ENCODE data around the gene LRRC8D.

DNA sequence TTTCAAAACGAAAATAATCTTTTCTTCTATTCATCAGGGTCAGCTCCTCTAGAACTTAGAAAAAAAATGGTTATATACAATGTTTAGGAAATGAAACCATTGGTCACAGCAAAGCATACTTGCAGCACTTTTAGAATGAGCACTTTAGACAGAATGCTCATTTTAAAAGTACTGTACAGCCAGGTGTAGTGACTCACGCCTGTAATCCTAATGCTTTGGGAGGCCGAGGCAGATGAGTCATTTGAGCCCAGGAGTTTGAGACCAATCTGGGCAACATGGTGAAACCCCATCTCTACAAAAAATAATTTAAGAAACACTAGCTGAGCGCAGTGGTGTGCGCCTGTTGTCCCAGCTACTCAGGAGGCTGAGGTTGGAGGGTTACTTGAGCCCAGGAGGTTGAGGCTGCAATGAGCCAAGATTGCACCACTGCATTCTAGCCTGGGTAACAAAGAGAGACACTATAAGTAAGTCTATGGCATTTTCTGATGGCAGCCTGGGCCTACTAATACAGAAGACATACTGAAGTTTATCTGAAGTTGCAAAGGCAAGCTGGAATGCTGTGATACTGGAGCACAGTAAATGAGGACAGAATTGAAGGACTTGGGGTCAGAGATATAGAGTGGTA, 125.1 kb downstream of the LRRC8D start:
- TF ChIP-seq EZH2 (IDR thresholded peaks at IDR 0.05; ENCODE audit: insufficient read depth, poor library complexity, severe bottlenecking) = no peak
- TF ChIP-seq EZH2phosphoT487 (IDR thresholded peaks at IDR 0.05; ENCODE audit: insufficient read depth, low read depth) = no peak

Data from GM23248 (cell line).